Ectodermal cell (in vitro differentiated cells): ENCODE measurements around the gene OGT.
A peak's percentile ranks its signal among the peaks of the same experiment; 100 is the strongest.
"Not testable (repeated sequence)": the region's sequence is repeated elsewhere in the genome, so short reads cannot be mapped to it uniquely, and the experiment has no call there.

Experiments used
- H3K27ac ChIP-seq: 2 replicates; pipeline ENCODE4 v1.7.0; 2013; ENCODE audit warnings: mild to moderate bottlenecking, low read depth, low read length; ENCODE audit not compliant: insufficient read depth, poor library complexity, severe bottlenecking
- H3K27me3 ChIP-seq: 2 replicates; pipeline ENCODE4 v1.7.0; 2013; ENCODE audit warnings: mild to moderate bottlenecking, low read length; ENCODE audit not compliant: insufficient read depth, control insufficient read depth, poor library complexity, severe bottlenecking
- H3K36me3 ChIP-seq: one replicate; pipeline ENCODE4 v1.7.0; 2013; ENCODE audit warnings: low read length; ENCODE audit not compliant: control insufficient read depth, insufficient read depth
- H3K4me1 ChIP-seq: one replicate; pipeline ENCODE4 v1.7.0; 2013; ENCODE audit warnings: low read length; ENCODE audit not compliant: control insufficient read depth, insufficient read depth
- H3K4me3 ChIP-seq: 2 replicates; pipeline ENCODE4 v1.7.0; 2013; ENCODE audit warnings: low read depth, low read length, control low read depth; ENCODE audit not compliant: insufficient read depth
- H3K9me3 ChIP-seq: 2 replicates; pipeline ENCODE4 v1.7.0; 2013; ENCODE audit warnings: mild to moderate bottlenecking, low read length, moderate library complexity; ENCODE audit not compliant: control insufficient read depth
- WGBS, 2 experiments: methylation state at CpG; one replicate each; pipeline ENCODE4 v1.1.7; 2013; ENCODE audit warnings: missing lambda C conversion rate in 2 of 2; 5-methylcytosine and 5-hydroxymethylcytosine counted together

Gene OGT

DNA sequence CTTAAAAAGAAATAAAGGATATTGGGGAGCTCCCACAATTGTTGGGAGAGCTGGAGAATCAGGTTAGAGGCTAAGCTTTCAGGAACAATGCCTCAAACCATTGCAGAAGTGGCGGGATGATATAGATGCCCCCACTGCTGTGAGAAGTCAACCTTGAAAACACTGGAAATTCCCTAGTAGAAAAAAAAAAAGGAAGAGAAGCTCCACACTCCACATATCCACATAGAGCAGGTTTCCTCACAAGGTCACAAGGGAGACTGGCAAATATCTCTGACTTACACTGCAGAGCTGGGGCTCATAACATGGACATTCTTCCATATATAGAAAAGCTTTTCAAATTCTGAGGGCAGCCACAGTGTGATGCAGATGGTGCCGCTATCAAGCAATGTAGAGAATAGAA lies 22.7 kb upstream of the OGT start:
- H3K4me3 ChIP-seq = no peak overlapping the region
- H3K4me1 ChIP-seq = no peaks in the 10 kb centered on the region
- H3K27ac ChIP-seq = no peak overlapping the region
- no peaks in the 10 kb centered on the region for H3K9me3 ChIP-seq
- WGBS, 2 experiments = 82 to 98% methylated on average over 2 of the region's 2 CpGs
- no peaks in the 10 kb centered on the region for H3K36me3 ChIP-seq
- H3K27me3 ChIP-seq = no peaks in the 10 kb centered on the region

GRCh38 chrX:71513731-71514130 lies 19.2 kb upstream of the OGT start:
- H3K9me3 ChIP-seq, H3K36me3 ChIP-seq, H3K27me3 ChIP-seq, H3K27ac ChIP-seq, H3K4me3 ChIP-seq, H3K4me1 ChIP-seq: not testable (repeated sequence)
- 86 to 97% methylated on average over 4 of the region's 4 CpGs for WGBS, 2 experiments

DNA sequence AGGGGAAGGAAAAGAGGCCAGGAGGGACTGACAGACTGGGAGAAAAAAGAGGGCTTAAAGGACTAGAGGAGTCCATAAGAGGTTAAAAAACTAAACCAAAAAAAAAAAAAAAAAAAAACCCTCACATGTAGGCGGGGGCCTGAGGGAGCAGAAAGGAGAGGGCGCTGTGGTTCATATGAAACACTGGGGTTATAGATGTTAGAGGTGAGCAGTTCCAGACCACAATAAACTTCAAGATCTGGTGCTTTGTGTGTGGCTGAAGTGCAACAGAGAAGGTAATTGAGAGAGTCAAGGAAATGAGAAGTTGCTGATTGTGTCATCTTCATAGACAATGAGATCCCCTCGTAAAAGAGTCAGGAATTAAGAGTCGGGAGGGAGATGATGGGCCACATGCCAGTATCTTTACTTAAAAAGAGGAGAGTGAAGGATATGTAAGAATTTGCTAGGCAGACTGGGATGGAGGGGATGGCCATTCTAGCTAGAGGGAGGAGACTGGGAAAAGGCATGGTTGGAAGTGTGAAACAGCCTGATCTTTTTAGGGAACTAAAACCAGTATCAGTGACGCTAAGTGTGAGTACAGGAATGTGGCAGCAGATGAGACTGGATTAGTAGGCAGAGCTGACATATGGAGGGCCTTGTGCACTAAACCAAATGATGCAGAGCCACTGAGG lies 18.4 kb upstream of the OGT start:
- H3K27me3 ChIP-seq = no peaks in the 10 kb centered on the region
- no peaks in the 10 kb centered on the region for H3K9me3 ChIP-seq
- H3K36me3 ChIP-seq = no peaks in the 10 kb centered on the region
- H3K27ac ChIP-seq = no peak overlapping the region
- WGBS, 2 experiments = 70 to 75% methylated on average over 5 of the region's 5 CpGs
- H3K4me1 ChIP-seq = no peaks in the 10 kb centered on the region
- H3K4me3 ChIP-seq = no peak overlapping the region

GRCh38 chrX:71515038-71515396 lies 17.9 kb upstream of the OGT start:
- Histone ChIP-seq H3K27ac (no peak overlapping the region), H3K9me3 (no peaks in the 10 kb centered on the region), H3K4me1 (no peaks in the 10 kb centered on the region), H3K27me3 (no peaks in the 10 kb centered on the region), H3K36me3 (no peaks in the 10 kb centered on the region), H3K4me3 (no peak overlapping the region)
- WGBS, 2 experiments = 89 to 91% methylated on average over 2 of the region's 2 CpGs

- 94% methylated on average over 3 of the region's 3 CpGs for WGBS, 2 experiments
These were observed 7.6 kb upstream of the OGT start for GRCh38 chrX:71525316-71525715.

DNA sequence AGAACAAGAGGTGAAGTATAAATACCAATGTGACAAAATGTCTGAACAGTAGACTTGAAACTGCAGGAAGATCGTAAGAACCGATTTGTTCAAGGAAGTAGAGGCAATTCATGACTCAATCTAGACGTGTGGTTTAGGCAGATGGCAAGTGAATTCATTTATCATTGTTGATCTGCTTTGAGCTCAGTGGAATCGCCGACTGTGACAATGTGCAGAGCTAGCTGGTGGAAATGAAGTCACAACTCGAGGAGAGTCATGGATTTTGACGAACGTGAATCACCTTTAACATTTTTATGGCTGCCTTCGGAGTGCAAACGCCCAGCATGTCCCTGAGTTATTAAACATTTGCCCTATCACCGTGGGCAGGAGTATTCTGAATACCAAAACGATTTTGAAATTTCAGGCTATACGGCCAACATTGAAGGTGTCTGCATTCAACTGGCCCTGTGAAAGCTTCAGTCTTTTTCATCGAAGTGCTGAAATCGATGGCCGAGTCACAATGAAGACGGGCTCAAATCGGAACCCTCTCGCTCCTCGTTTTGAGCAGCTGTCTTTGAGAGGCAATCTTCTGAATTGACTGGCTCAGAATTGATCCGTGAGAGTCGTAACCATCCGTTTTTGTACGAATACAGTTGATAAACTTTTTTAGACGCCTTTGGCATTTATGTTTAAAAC lies 689 bp upstream of the OGT start:
- Histone ChIP-seq H3K9me3 (no peaks in the 10 kb centered on the region), H3K36me3 (no peaks in the 10 kb centered on the region), H3K4me1 (no peaks in the 10 kb centered on the region), H3K27ac (no peak overlapping the region), H3K27me3 (no peaks in the 10 kb centered on the region), H3K4me3 (peak overlapping the region; percentile 76)
- 19 to 20% methylated on average over 25 of the region's 25 CpGs for WGBS, 2 experiments

More at GRCh38 chrX:71525316-71525715, 7.6 kb upstream of the OGT start:
- no peak overlapping the region for H3K27ac ChIP-seq
- no peaks in the 10 kb centered on the region for H3K36me3 ChIP-seq
- no peaks in the 10 kb centered on the region for H3K27me3 ChIP-seq
- no peaks in the 10 kb centered on the region for H3K4me1 ChIP-seq
- no peak overlapping the region for H3K4me3 ChIP-seq
- H3K9me3 ChIP-seq = no peaks in the 10 kb centered on the region

DNA sequence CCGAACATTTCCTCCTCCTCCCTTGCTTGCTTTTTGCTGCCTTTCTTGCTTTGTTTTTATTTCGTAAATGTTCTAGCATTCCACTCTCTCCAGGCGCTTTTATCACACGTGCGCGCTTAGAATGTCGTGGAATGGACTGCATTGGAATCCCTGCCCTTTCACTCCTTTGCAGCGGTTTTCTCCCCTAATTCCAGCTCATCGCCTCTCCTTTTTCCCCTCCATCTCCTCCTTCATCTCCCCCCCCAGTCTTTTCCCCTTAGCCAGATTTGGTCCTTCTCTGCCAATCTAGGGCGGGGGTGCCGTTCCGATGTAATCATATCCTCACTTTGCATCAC lies 579 bp downstream of the OGT start:
- H3K4me1 ChIP-seq = no peaks in the 10 kb centered on the region
- no peaks in the 10 kb centered on the region for H3K27me3 ChIP-seq
- no peaks in the 10 kb centered on the region for H3K36me3 ChIP-seq
- H3K27ac ChIP-seq = peak overlapping the region; percentile 6
- peak overlapping the region; percentile 76 for H3K4me3 ChIP-seq
- 0% methylated on average over 12 of the region's 12 CpGs for WGBS, 2 experiments
- H3K9me3 ChIP-seq = no peaks in the 10 kb centered on the region

DNA sequence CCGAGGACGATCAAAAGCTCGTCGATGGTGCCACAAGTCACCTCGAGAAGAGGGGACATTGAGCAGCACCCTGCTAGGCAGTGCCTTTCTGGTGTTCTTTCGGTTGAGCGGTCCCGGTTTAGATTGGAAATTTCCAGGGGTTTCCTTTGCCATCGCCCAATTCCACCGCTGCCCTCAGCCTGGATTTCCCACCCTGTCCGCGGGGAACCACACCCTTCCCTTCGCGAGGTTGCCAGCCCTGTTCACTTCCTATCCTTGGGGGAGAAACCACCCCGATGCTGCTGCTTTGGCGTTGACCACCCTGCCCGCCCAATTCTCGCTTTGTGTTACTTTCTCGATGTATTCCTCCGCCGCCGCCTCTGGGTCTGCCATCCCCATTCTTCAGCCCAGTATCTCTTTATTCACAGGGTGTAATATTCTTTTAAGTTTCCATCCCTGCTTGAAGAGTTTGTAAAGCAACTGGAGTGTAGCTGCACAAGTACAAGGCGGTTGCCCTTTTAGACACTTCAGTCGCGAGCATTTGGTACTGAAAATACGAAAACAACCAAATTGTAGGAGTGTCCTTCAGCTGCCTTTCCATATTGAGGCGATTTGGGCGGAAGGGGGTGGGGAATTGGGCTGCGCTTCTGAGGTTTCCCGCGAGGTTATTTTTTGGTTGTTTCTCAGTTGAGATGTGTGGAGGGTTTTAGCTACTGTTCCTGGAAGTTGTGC lies 1.1 kb downstream of the OGT start:
- 0% methylated on average over 31 of the region's 31 CpGs for WGBS, 2 experiments
- H3K9me3 ChIP-seq = no peaks in the 10 kb centered on the region

GRCh38 chrX:71534773-71535544 lies 2.1 kb downstream of the OGT start:
- Histone ChIP-seq H3K36me3 (no peaks in the 10 kb centered on the region), H3K4me1 (no peaks in the 10 kb centered on the region), H3K4me3 (peak overlapping the region; percentile 76), H3K27ac (no peak overlapping the region), H3K27me3 (no peaks in the 10 kb centered on the region), H3K9me3 (no peaks in the 10 kb centered on the region)
- WGBS, 2 experiments = 3 to 11% methylated on average over 3 to 8 of the region's 9 CpGs

More for the DNA sequence above, 1.1 kb downstream of the OGT start:
- Histone ChIP-seq H3K27ac (peak overlapping the region; percentile 6), H3K36me3 (no peaks in the 10 kb centered on the region), H3K4me1 (no peaks in the 10 kb centered on the region), H3K27me3 (no peaks in the 10 kb centered on the region), H3K4me3 (peak overlapping the region; percentile 76)

DNA sequence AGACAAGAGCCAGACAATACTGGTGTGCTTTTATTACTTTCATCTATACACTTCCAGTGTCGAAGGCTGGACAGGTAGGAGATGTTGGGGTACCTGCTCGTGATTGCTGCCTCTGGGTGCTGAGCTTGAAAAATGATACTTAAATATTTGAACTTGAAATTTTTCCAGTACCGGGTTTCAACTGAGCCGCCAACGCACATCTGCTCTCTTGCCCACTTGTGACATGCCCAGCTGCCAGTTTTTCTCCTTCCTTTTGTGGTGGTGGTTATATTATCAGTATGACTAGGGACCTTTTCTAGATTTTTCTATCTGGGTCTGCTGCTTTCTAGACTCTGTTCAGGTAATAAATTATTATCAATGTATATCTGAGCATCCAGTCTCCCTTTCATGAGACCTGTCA lies 3.4 kb downstream of the OGT start:
- Histone ChIP-seq H3K4me1 (no peaks in the 10 kb centered on the region), H3K27ac (no peak overlapping the region), H3K4me3 (no peak overlapping the region), H3K36me3 (peaks cover 3% of the 10 kb centered on the region), H3K27me3 (no peaks in the 10 kb centered on the region), H3K9me3 (no peaks in the 10 kb centered on the region)
- WGBS, 2 experiments = 89 to 94% methylated on average over 4 to 5 of the region's 5 CpGs
